NOMO-1 treated with DMSO at 0.1 percent for 48 hours (cell line): Measurements from ENCODE around the gene TMA7.

ENCODE experiments used
- DNase-seq: peaks from one replicate; lab custom pipeline; 2025; ENCODE audit not compliant: unreplicated experiment; lab: John Stamatoyannopoulos, UW

TMA7 gene

GRCh38 chr3:48422272-48422671 is 17.8 kb upstream of the TMA7 start:
- DNase-seq, result no peak

- DNase-seq, result no peak
Measured at GRCh38 chr3:48422681-48423080, 17.4 kb upstream of the TMA7 start.

- DNase-seq, result no peak
Measured at GRCh38 chr3:48423241-48423882, 16.7 kb upstream of the TMA7 start.

GRCh38 chr3:48423883-48424695 is 16.0 kb upstream of the TMA7 start:
- no peak for DNase-seq

- no peak for DNase-seq
Measured at GRCh38 chr3:48425281-48425812, 14.7 kb upstream of the TMA7 start.

GRCh38 chr3:48426401-48426909 is 13.6 kb upstream of the TMA7 start:
- DNase-seq, result no peak

GRCh38 chr3:48426944-48427629 is 13.0 kb upstream of the TMA7 start:
- DNase-seq, result no peak

- DNase-seq, result no peak
Measured at GRCh38 chr3:48427630-48427962, 12.5 kb upstream of the TMA7 start.

- no peak for DNase-seq
Measured at GRCh38 chr3:48428088-48428571, 11.9 kb upstream of the TMA7 start.

- no peak for DNase-seq
Measured at GRCh38 chr3:48428572-48429316, 11.3 kb upstream of the TMA7 start.

- DNase-seq, result no peak
Measured at GRCh38 chr3:48429317-48429959, 10.6 kb upstream of the TMA7 start.

- DNase-seq, result no peak
Measured at GRCh38 chr3:48429960-48430707, 9.9 kb upstream of the TMA7 start, which contains the start of gene PLXNB1. TSS of gene PLXNB1 (minus strand) at chr3:48430086. CDS start at chr3:48424611, 5,475 bp downstream.

GRCh38 chr3:48430708-48431101 is 9.4 kb upstream of the TMA7 start:
- no peak for DNase-seq

- DNase-seq, result no peak
Measured at GRCh38 chr3:48431224-48432029, 8.6 kb upstream of the TMA7 start.

- no peak for DNase-seq
Measured at GRCh38 chr3:48432411-48433371, 7.4 kb upstream of the TMA7 start.

GRCh38 chr3:48433472-48434118 is 6.5 kb upstream of the TMA7 start:
- DNase-seq, result no peak

- no peak for DNase-seq
Measured at GRCh38 chr3:48434591-48435222, 5.3 kb upstream of the TMA7 start.
